GM06990 (cell line): ENCODE measurements around the gene EXTL1.

Experiments used
- DNase-seq: peaks from one replicate; pipeline ENCODE4 v3.0.0-alpha.2; 2011; ENCODE audit not compliant: insufficient read length; ENCODE audit errors: extremely low read depth
- H3K27me3 ChIP-seq: replicated peaks from 2 replicates; pipeline ENCODE4 v1.6.0; 2011; ENCODE audit warnings: low read length; ENCODE audit not compliant: control insufficient read depth, insufficient read depth
- H3K36me3 ChIP-seq: 2 replicates; pipeline ENCODE4 v1.5.1; 2011; ENCODE audit warnings: low read length; ENCODE audit not compliant: control insufficient read depth, insufficient read depth
- H3K4me3 ChIP-seq: replicated peaks from 2 replicates; pipeline ENCODE4 v1.5.1; 2011; ENCODE audit warnings: low read depth, mild to moderate bottlenecking, control low read depth, low read length
- TF ChIP-seq, protein P1 (sequence below): IDR thresholded peaks from 2 replicates; pipeline ENCODE4 v1.5.1; 2011; ENCODE audit warnings: low read length, control low read depth, mild to moderate bottlenecking, inconsistent platforms; ENCODE audit not compliant: insufficient read depth, poor library complexity, severe bottlenecking

The EXTL1 gene

DNA sequence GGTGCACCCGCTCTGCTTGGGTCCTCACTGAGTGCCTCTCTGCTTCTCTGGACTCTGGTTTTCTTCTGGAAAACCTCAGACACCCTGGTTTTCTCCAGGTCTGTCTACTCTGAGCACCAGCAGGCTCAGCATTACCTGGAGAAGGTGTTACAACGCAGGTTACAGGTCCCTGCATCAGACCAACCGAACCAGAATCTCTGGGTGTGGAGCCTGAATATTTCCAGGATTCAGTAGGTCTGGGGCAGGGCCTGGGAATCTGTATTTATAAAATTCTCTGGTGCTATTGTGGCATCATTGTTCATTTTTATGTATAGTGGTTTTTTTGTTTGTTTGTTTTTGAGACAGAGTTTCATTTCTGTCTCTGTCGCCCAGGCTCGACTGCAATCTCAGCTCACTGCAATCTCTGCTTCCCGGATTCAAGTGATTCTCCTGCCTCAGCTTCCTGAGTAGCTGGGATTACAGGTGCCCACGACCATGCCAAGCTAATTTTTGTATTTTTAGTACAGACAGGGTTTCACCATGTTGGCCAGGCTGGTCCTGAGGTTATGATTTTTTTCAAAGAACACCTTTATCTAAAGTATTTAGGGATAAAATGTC is 25.8 kb downstream of the EXTL1 start:
- Histone ChIP-seq H3K27me3 (peaks cover 1% of the 10 kb centered on the region; the same call in 1 of the 2 replicates), H3K4me3 (no peak overlapping the region), H3K36me3 (no peaks in the 10 kb centered on the region)
- TF ChIP-seq, protein P1, sequence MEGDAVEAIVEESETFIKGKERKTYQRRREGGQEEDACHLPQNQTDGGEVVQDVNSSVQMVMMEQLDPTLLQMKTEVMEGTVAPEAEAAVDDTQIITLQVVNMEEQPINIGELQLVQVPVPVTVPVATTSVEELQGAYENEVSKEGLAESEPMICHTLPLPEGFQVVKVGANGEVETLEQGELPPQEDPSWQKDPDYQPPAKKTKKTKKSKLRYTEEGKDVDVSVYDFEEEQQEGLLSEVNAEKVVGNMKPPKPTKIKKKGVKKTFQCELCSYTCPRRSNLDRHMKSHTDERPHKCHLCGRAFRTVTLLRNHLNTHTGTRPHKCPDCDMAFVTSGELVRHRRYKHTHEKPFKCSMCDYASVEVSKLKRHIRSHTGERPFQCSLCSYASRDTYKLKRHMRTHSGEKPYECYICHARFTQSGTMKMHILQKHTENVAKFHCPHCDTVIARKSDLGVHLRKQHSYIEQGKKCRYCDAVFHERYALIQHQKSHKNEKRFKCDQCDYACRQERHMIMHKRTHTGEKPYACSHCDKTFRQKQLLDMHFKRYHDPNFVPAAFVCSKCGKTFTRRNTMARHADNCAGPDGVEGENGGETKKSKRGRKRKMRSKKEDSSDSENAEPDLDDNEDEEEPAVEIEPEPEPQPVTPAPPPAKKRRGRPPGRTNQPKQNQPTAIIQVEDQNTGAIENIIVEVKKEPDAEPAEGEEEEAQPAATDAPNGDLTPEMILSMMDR = no peak
- no peak for DNase-seq

DNA sequence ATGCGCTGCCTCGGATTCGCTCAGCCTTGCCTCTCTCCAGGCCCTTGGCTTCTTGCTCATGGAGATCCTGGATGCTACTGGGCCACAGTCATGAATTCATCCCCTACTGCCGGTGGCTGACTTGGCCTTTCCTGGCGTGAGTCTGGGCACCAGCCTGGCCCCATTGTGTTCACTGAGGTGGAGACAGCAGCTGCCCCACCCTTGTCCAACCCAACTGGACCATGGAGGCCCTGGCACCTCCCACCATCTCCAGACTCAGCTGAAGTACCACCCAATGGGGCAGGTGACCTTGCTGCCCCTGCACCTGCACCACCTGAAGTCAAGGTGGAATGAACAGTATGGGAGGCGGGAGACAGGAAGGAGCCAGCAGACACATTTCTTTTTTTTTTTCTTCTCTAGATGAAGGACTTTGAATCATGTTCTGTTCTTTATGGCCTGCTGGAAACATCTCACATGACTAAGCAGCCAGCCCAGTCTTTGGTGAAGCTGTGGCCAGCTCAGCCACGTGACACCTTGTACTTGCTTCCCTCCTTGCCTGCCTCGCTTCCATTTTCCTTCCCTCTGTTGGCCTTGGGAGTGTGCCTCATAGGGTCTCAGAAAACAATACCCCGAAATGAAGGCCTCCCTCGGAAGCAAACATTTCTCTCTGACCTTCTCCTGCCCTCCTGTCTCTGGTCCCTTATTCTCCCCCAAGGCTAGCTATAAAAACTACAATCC is 28.1 kb downstream of the EXTL1 start:
- Histone ChIP-seq H3K36me3 (no peaks in the 10 kb centered on the region), H3K4me3 (no peak overlapping the region), H3K27me3 (peaks cover 1% of the 10 kb centered on the region; the same call in 1 of the 2 replicates)
- DNase-seq = no peak
- TF ChIP-seq, protein P1 = no peak

DNA sequence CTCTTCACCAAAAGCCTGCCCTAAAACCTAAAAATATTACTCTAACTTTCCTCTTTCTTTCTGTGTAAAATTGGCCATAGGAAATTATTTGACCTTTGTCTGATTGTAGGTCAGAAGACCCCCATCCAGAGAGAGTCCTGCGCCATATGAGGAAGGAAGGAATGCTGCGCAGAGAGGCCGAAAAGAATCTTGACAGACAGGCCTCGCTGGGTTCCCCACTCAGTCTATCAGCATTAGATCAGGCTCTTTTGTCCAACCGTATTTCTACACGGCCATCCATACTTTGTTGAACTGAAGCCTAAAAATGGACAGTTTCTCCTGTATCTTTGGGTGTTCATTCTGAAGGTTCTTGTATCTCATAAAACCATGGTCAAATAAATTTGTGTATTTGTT is 28.7 kb downstream of the EXTL1 start:
- no peaks in the 10 kb centered on the region for H3K36me3 ChIP-seq
- TF ChIP-seq, protein P1 = no peak
- no peaks in the 10 kb centered on the region; the same call in 1 of the 2 replicates for H3K27me3 ChIP-seq
- no peak for DNase-seq
- no peak overlapping the region for H3K4me3 ChIP-seq

DNA sequence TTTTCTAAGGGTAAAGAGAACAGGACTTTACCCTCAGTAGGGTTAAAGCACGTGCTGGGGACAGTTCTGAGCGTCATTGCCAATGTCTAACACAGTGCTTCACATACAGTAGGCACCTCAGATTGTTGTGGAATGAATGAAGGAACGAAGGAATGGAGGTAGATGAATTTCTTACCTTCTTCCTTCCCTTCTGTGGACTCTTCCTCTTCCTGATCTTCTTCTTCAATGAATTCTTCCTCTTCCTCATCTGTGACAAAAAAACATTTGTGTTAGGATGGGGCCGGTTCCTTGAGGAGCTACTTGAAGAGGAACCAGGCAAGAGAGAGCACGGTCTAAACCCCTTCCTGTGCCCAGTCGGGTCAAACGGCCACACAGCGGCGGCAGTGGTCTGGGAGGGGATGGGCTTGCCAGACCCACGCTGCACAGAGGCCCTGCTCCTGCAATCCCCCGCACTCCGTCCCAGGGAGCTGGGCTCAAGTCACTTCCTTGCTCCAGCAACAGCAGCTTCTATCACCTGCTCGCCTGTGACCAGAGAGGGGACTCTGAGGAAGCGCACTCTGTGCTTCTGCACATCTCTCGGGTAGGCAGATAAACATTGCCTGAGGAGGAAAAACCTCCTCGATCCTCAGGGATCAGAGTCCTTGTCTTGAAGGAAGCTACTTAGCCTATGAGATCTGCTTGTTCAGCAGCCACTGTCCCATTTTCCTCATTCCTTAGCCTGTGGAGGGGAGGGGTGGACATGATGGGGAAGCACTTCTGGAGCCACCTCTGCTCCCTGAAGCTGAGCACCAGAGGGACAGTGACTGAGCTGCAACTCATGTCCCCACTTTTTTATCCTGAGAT is 32.4 kb downstream of the EXTL1 start:
- DNase-seq = no peak
- TF ChIP-seq, protein P1 = no peak
- Histone ChIP-seq H3K4me3 (no peak overlapping the region), H3K36me3 (no peaks in the 10 kb centered on the region), H3K27me3 (no peaks in the 10 kb centered on the region; the same call in 1 of the 2 replicates)

DNA sequence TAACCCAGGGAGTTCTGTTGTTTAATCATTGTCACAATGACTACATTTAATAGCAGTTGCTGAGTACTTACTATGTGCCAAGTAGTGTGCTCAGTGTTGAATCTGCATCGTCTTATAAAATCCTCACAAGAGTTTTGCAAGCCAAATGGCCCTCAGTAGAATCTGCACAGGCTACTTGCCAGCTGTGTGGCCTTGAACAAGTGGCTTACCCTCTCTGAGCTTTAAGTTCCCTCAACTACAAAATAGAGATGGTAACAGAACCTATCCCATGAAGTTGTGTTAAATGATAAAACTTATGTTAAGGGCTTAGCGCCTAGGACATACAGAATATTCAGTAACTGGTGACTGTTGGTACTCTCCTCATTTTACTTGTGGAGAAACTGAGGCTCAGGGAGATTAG is 33.5 kb downstream of the EXTL1 start:
- Histone ChIP-seq H3K27me3 (no peaks in the 10 kb centered on the region; the same call in 1 of the 2 replicates), H3K4me3 (no peak overlapping the region), H3K36me3 (no peaks in the 10 kb centered on the region)
- TF ChIP-seq, protein P1 = no peak
- DNase-seq = no peak
